B cell (primary cell): ENCODE data around the gene SLC38A1. TPM values are rescaled to one million over a fixed set of nuclear protein-coding genes. Genes with fewer than 3 reads are reported as not detected.

Experiments
- ATAC-seq: fragments of 200-7000 bp; cut with Tn5 transposase; one replicate; pipeline ENCODE4 v1.10.0; 2021; ENCODE audit warnings: low read depth, mild to moderate bottlenecking, moderate number of reproducible peaks, moderate library complexity
- CTCF ChIA-PET: fragments of 350-600 bp; sonication (Branson Sonifier 250); formaldehyde crosslinking; loops from one replicate; lab custom pipeline; 2021; ENCODE audit warnings: antibody characterized with exemption, inconsistent platforms; lab: Charles Lee
- POLR2A ChIA-PET: fragments of 350-600 bp; sonication (Branson Sonifier 250); formaldehyde crosslinking; loops from one replicate; lab custom pipeline; 2021; ENCODE audit warnings: antibody characterized with exemption; lab: Charles Lee
- DNase-seq: peaks from one replicate; pipeline ENCODE4 v3.0.0; 2013
- H2AFZ ChIP-seq: 2 replicates; pipeline ENCODE4 v1.6.1; 2012; ENCODE audit warnings: mild to moderate bottlenecking, low read depth, low read length; ENCODE audit not compliant: insufficient read depth, poor library complexity, severe bottlenecking
- H3K27ac ChIP-seq, 2 donors: 1 replicate in 1 of 2; 2 replicates in 1 of 2; pipeline ENCODE4 v1.5.1; 2012 to 2013; ENCODE audit warnings: low read length in 2 of 2, mild to moderate bottlenecking in 2 of 2, moderate library complexity in 1 of 2
- H3K27me3 ChIP-seq, 4 experiments: fragments of 200-600 bp in 1 of 4; sonication (generic) in 1 of 4; replicated peaks in 1 of 4; 1 replicate in 2 of 4; 2 replicates in 2 of 4; pipeline versions ENCODE4 v1.6.1 to v1.7.0; 2013 to 2016; ENCODE audit warnings: low read length in 3 of 4, mild to moderate bottlenecking in 2 of 4, mixed read lengths in 1 of 4, moderate library complexity in 1 of 4; ENCODE audit not compliant: insufficient read depth in 4 of 4, control insufficient read depth in 3 of 4; ENCODE audit errors: control extremely low read depth in 1 of 4
- H3K36me3 ChIP-seq, 2 experiments: replicated peaks in 1 of 2; 1 replicate in 1 of 2; 2 replicates in 1 of 2; pipeline versions ENCODE4 v1.6.1 to v1.7.1; 2013; ENCODE audit warnings: low read length in 1 of 2; ENCODE audit not compliant: insufficient read depth in 2 of 2, control insufficient read depth in 1 of 2; ENCODE audit errors: control extremely low read depth in 1 of 2, extremely low read depth in 1 of 2
- H3K4me1 ChIP-seq, 2 donors: fragments of 200-600 bp in 1 of 2; sonication (generic) in 1 of 2; 1 replicate in 1 of 2; 2 replicates in 1 of 2; pipeline versions ENCODE4 v1.5.1 to v1.6.1; 2013 to 2017; ENCODE audit warnings: low read length in 2 of 2; ENCODE audit not compliant: control insufficient read depth in 2 of 2, insufficient read depth in 2 of 2
- H3K4me2 ChIP-seq: replicated peaks from 2 replicates; pipeline ENCODE3; 2012; ENCODE audit warnings: mild to moderate bottlenecking, low read depth, low read length; ENCODE audit not compliant: poor library complexity, severe bottlenecking
- H3K4me3 ChIP-seq, 5 experiments: fragments of 200-600 bp in 1 of 5; sonication (generic) in 1 of 5; 1 replicate in 3 of 5; 2 replicates in 2 of 5; pipeline versions ENCODE4 v1.5.1 to v1.7.0; 2011 to 2016; ENCODE audit warnings: low read length in 4 of 5, mild to moderate bottlenecking in 4 of 5, low read depth in 2 of 5, control low read depth in 1 of 5, moderate library complexity in 1 of 5; ENCODE audit not compliant: insufficient read depth in 1 of 5; ENCODE audit errors: control extremely low read depth in 1 of 5, extremely low read depth in 1 of 5
- H3K79me2 ChIP-seq: fragments of 200-600 bp; sonication (generic); one replicate; pipeline ENCODE4 v1.6.0; 2016; ENCODE audit warnings: low read length; ENCODE audit not compliant: control insufficient read depth, insufficient read depth
- H3K9ac ChIP-seq: fragments of 200-600 bp; sonication (generic); 2 replicates; pipeline ENCODE4 v1.6.1; 2017; ENCODE audit warnings: mild to moderate bottlenecking, low read length, moderate library complexity
- H3K9me3 ChIP-seq, 3 donors: one replicate each; pipeline versions ENCODE4 v1.6.1 to v1.7.1; 2013; ENCODE audit warnings: low read length in 2 of 3; ENCODE audit not compliant: control insufficient read depth in 2 of 3, insufficient read depth in 1 of 3; ENCODE audit errors: control extremely low read depth in 1 of 3
- H4K20me1 ChIP-seq: 2 replicates; pipeline ENCODE4 v1.6.0; 2012; ENCODE audit warnings: mild to moderate bottlenecking, low read length; ENCODE audit not compliant: insufficient read depth, control insufficient read depth, poor library complexity, severe bottlenecking
- H3K27ac Mint-ChIP-seq: one replicate; pipeline ENCODE4 v1.8.0; 2021; ENCODE audit warnings: mixed read lengths
- H3K27me3 Mint-ChIP-seq: one replicate; pipeline ENCODE4 v1.8.0; 2021; ENCODE audit warnings: mixed read lengths
- H3K4me1 Mint-ChIP-seq: one replicate; pipeline ENCODE4 v1.8.0; 2021; ENCODE audit warnings: mixed read lengths
- H3K4me3 Mint-ChIP-seq: one replicate; pipeline ENCODE4 v1.8.0; 2021; ENCODE audit warnings: mixed read lengths
- H3K9me3 Mint-ChIP-seq: one replicate; pipeline ENCODE4 v1.8.0; 2022; ENCODE audit warnings: mixed read lengths; ENCODE audit not compliant: insufficient read depth
- EZH2 ChIP-seq: IDR thresholded peaks from 2 replicates; pipeline ENCODE4 v1.6.1; 2012; ENCODE audit warnings: borderline replicate concordance, low read depth, mild to moderate bottlenecking, moderate library complexity, low read length; ENCODE audit not compliant: insufficient read depth, poor library complexity, severe bottlenecking
- WGBS: methylation state at CpG from one replicate; pipeline ENCODE4 v1.1.5; 2013; ENCODE audit warnings: missing lambda C conversion rate; ENCODE audit not compliant: insufficient coverage; 5-methylcytosine and 5-hydroxymethylcytosine counted together
- intact Hi-C: fragments of 100-400 bp; cut with micrococcal nuclease; formaldehyde crosslinking; loops from one replicate; pipeline ENCODE4 v1.10.0; 2022
- polyA plus RNA-seq: library from polyadenylated mRNA; depleted of rRNA; stranded (reverse); fragments of >200 nt; gene quantifications from 2 replicates; pipeline ENCODE4 v1.2.3, GENCODE V29; 2012
- total RNA-seq, 2 donors: library from RNA; stranded (reverse); fragments of 120-200 nt in 1 of 2; gene quantifications; 1 replicate in 1 of 2; 2 replicates in 1 of 2; pipeline versions ENCODE4 v1.2.3 to v1.2.4, GENCODE V29; 2013 to 2022
- TF ChIP-seq, protein P1 (sequence below): fragments of 200-600 bp; IDR thresholded peaks from one replicate; pipeline ENCODE4 v1.8.0; 2022; ENCODE audit warnings: antibody characterized with exemption, mild to moderate bottlenecking

SLC38A1 gene
- total and polyA plus RNA-seq, 2 donors (not counting 1 experiment from before 2014, with no cell fraction given): 38.1 to 205 TPM

DNA sequence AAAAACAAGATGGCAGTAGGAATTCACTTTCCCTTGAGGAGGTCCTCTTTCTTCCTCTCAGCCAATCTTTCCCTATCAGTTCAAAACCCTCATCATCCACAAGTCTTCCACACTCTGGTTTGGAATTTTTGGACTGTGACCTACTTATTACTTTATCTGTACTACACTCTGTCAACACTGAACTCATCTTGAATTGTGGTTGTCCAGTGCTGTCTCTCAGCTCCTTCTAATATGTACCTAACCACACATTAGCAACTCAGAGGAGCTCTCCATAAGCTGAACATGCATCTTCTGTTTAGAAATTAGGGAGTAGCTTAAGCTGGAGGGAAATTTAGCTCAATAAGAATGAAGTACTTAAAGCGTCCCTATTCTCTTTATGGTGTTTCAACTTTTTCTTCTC lies 34.8 kb downstream of the SLC38A1 start:
- DNase-seq: no peak
- H3K27ac ChIP-seq: peak overlapping the region; percentile 0 to 27
- peaks cover 16 to 74% of the 10 kb centered on the region in 2 experiments for H3K36me3 ChIP-seq
- peaks cover 65% of the 10 kb centered on the region for H3K4me1 Mint-ChIP-seq
- H3K4me2 ChIP-seq: peak overlapping the region; percentile 29
- TF ChIP-seq, protein P1, sequence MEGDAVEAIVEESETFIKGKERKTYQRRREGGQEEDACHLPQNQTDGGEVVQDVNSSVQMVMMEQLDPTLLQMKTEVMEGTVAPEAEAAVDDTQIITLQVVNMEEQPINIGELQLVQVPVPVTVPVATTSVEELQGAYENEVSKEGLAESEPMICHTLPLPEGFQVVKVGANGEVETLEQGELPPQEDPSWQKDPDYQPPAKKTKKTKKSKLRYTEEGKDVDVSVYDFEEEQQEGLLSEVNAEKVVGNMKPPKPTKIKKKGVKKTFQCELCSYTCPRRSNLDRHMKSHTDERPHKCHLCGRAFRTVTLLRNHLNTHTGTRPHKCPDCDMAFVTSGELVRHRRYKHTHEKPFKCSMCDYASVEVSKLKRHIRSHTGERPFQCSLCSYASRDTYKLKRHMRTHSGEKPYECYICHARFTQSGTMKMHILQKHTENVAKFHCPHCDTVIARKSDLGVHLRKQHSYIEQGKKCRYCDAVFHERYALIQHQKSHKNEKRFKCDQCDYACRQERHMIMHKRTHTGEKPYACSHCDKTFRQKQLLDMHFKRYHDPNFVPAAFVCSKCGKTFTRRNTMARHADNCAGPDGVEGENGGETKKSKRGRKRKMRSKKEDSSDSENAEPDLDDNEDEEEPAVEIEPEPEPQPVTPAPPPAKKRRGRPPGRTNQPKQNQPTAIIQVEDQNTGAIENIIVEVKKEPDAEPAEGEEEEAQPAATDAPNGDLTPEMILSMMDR: no peak
- no peak for TF ChIP-seq EZH2
- WGBS: no CpG with 5 or more reads among the region's 1 CpG
- H3K9me3 ChIP-seq: peaks cover 0 to 2% (median 0%) of the 10 kb centered on the region in 3 donors
- H3K4me3 ChIP-seq: no peak overlapping the region
- H4K20me1 ChIP-seq: peaks cover 35% of the 10 kb centered on the region
- POLR2A ChIA-PET: interaction anchor here (1.0 kb wide), 1 partner anchor 24 kb away, joined by 3 read pairs; no protein-coding TSS in a partner anchor
- no peak for ATAC-seq
- H3K4me1 ChIP-seq: peaks cover 28 to 32% of the 10 kb centered on the region in 2 donors
- peak overlapping the region; percentile 15 for H3K9ac ChIP-seq
- peaks cover 91% of the 10 kb centered on the region for H3K79me2 ChIP-seq
- H3K27ac Mint-ChIP-seq: peak overlapping the region; percentile 81
- intact Hi-C loops: no loop called here
- H3K27me3 Mint-ChIP-seq: no peaks in the 10 kb centered on the region
- no peak overlapping the region for H2AFZ ChIP-seq
- CTCF ChIA-PET: no interaction called here
- H3K27me3 ChIP-seq: no peaks in the 10 kb centered on the region
- H3K4me3 Mint-ChIP-seq: peak overlapping the region; percentile 33
- no peaks in the 10 kb centered on the region for H3K9me3 Mint-ChIP-seq

DNA sequence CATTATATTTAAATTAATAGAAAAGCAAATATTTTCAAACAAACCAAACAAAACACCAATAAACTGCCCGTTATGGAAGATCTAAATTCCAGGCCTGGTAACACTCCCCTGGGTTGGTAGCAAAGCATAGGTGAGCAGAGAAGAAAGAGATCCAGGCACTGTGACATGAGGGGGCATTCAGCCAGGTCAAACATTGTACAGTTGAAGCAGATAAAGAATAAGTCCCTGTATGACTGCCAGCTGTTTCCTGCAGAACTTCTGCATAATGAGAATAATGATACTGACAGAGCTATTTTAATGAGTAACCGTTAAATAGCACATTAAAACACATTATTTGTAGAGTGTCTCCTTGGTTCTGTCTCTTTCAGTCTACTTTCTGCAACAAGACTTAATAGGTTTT lies 35.4 kb downstream of the SLC38A1 start:
- no peak for DNase-seq
- peak overlapping the region; percentile 33 for H3K4me3 Mint-ChIP-seq
- H3K9ac ChIP-seq: no peak overlapping the region
- H4K20me1 ChIP-seq: peaks cover 30% of the 10 kb centered on the region
- no peaks in the 10 kb centered on the region for H3K27me3 Mint-ChIP-seq
- WGBS: no CpG with 5 or more reads among the region's 2 CpGs
- peaks cover 0 to 2% (median 0%) of the 10 kb centered on the region in 3 donors for H3K9me3 ChIP-seq
- H3K4me3 ChIP-seq: no peak overlapping the region
- H3K9me3 Mint-ChIP-seq: no peaks in the 10 kb centered on the region
- ChIA-PET POLR2A (no interaction called here), CTCF (no interaction called here)
- peak overlapping the region; percentile 81 for H3K27ac Mint-ChIP-seq
- H3K4me1 Mint-ChIP-seq: peaks cover 68% of the 10 kb centered on the region
- H3K27ac ChIP-seq: peak overlapping the region; percentile 0 to 2
- peaks cover 89% of the 10 kb centered on the region for H3K79me2 ChIP-seq
- ATAC-seq: no peak
- H3K4me2 ChIP-seq: peak overlapping the region; percentile 29
- peaks cover 25 to 36% of the 10 kb centered on the region in 2 donors for H3K4me1 ChIP-seq
- peaks cover 12 to 70% of the 10 kb centered on the region in 2 experiments for H3K36me3 ChIP-seq
- intact Hi-C loops: no loop called here
- TF ChIP-seq, protein P1: no peak
- no peak for TF ChIP-seq EZH2
- no peaks in the 10 kb centered on the region for H3K27me3 ChIP-seq
- no peak overlapping the region for H2AFZ ChIP-seq
